GM18507 (cell line): Measurements from ENCODE around the gene HLA-A.
A peak's percentile ranks its signal among the peaks of the same experiment; 100 is the strongest.

Experiments
- DNase-seq: peaks from one replicate; pipeline ENCODE4 v3.0.0; 2011; ENCODE audit warnings: low read depth; ENCODE audit not compliant: insufficient read length; ENCODE audit errors: extremely low spot score
- FAIRE-seq: peaks from 2 replicates; lab custom pipeline; 2011; peaks lifted over from hg19 to GRCh38; lab: Jason Lieb, UNC

The HLA-A gene

GRCh38 chr6:29942275-29943052 lies at the start of gene HLA-A:
Gene HLA-A (plus strand): TSS chr6:29942532. CDS start chr6:29942554, 22 bp downstream.
- FAIRE-seq (peak; percentile 97), DNase-seq (peak; percentile 92)

- FAIRE-seq (no peak), DNase-seq (no peak)
Observed at GRCh38 chr6:29892696-29893095, 49.6 kb upstream of the HLA-A start.

GRCh38 chr6:29899281-29899680 lies 43.1 kb upstream of the HLA-A start:
- DNase-seq (no peak), FAIRE-seq (no peak)

GRCh38 chr6:29905286-29905685 lies 37.0 kb upstream of the HLA-A start:
- FAIRE-seq (no peak), DNase-seq (no peak)

- DNase-seq = no peak
- no peak for FAIRE-seq
Observed at GRCh38 chr6:29907637-29908340, 34.5 kb upstream of the HLA-A start.

- DNase-seq (no peak), FAIRE-seq (no peak)
Observed at GRCh38 chr6:29908341-29908662, 34.0 kb upstream of the HLA-A start.

- FAIRE-seq (no peak), DNase-seq (no peak)
Observed at GRCh38 chr6:29908710-29909109, 33.6 kb upstream of the HLA-A start.

- no peak for FAIRE-seq
- no peak for DNase-seq
Observed at GRCh38 chr6:29909985-29910384, 32.3 kb upstream of the HLA-A start.

- DNase-seq (no peak), FAIRE-seq (no peak)
Observed at GRCh38 chr6:29912840-29913239, 29.5 kb upstream of the HLA-A start.

- DNase-seq (no peak), FAIRE-seq (no peak)
Observed at GRCh38 chr6:29916741-29917140, 25.6 kb upstream of the HLA-A start.

- DNase-seq (no peak), FAIRE-seq (no peak)
Observed at GRCh38 chr6:29917857-29918256, 24.5 kb upstream of the HLA-A start.

- FAIRE-seq = no peak
- no peak for DNase-seq
Observed at GRCh38 chr6:29919506-29920445, 22.6 kb upstream of the HLA-A start.

GRCh38 chr6:29924287-29924686 lies 18.0 kb upstream of the HLA-A start:
- DNase-seq (no peak), FAIRE-seq (no peak)

- FAIRE-seq (no peak), DNase-seq (no peak)
Observed at GRCh38 chr6:29924731-29925130, 17.6 kb upstream of the HLA-A start.

GRCh38 chr6:29925321-29925720 lies 17.0 kb upstream of the HLA-A start:
- FAIRE-seq (no peak), DNase-seq (no peak)

GRCh38 chr6:29925727-29926412 lies 16.5 kb upstream of the HLA-A start:
- no peak for FAIRE-seq

GRCh38 chr6:29926413-29927274 lies 15.7 kb upstream of the HLA-A start:
- FAIRE-seq (no peak), DNase-seq (peak; percentile 39)

More at GRCh38 chr6:29925727-29926412, 16.5 kb upstream of the HLA-A start:
- no peak for DNase-seq

GRCh38 chr6:29927275-29927569 lies 15.1 kb upstream of the HLA-A start:
- DNase-seq (no peak), FAIRE-seq (no peak)

- no peak for DNase-seq
- FAIRE-seq = no peak
Observed at GRCh38 chr6:29927841-29928388, 14.4 kb upstream of the HLA-A start.
